ENCODE data around the gene TPRG1. TPM values are rescaled to one million over a fixed set of nuclear protein-coding genes. Genes with fewer than 3 reads are reported as not detected.

Gene TPRG1
- total RNA-seq, 1 donor: 0.45 TPM

- H3K4me3 ChIP-seq (ENCODE audit: low read depth, low read length): no peak overlapping the region
- no peak for TF ChIP-seq CTCF (IDR thresholded peaks at IDR 0.05; ENCODE audit: insufficient read depth, low read length)
- DNase-seq (ENCODE audit: low read depth): no peak
Measured at GRCh38 chr3:189353318-189353965, 181.7 kb downstream of the TPRG1 start.

GRCh38 chr3:189353988-189354889 lies 182.5 kb downstream of the TPRG1 start:
- no peak overlapping the region for H3K4me3 ChIP-seq (ENCODE audit: low read depth, low read length)
- no peak for TF ChIP-seq CTCF (IDR thresholded peaks at IDR 0.05; ENCODE audit: insufficient read depth, low read length)
- DNase-seq (ENCODE audit: low read depth): no peak

- no peak for DNase-seq (ENCODE audit: low read depth)
- H3K4me3 ChIP-seq (ENCODE audit: low read depth, low read length): no peak overlapping the region
- no peak for TF ChIP-seq CTCF (IDR thresholded peaks at IDR 0.05; ENCODE audit: insufficient read depth, low read length)
Measured at GRCh38 chr3:189355115-189355480, 183.3 kb downstream of the TPRG1 start.

- peak; percentile 82 for DNase-seq (ENCODE audit: low read depth)
- TF ChIP-seq CTCF (IDR thresholded peaks at IDR 0.05; ENCODE audit: insufficient read depth, low read length): no peak
Measured at GRCh38 chr3:189355481-189356201, 183.9 kb downstream of the TPRG1 start.

GRCh38 chr3:189360291-189360690 lies 188.5 kb downstream of the TPRG1 start:
- no peak for TF ChIP-seq CTCF (IDR thresholded peaks at IDR 0.05; ENCODE audit: insufficient read depth, low read length)
- H3K4me3 ChIP-seq (ENCODE audit: low read depth, low read length): no peak overlapping the region
- DNase-seq (ENCODE audit: low read depth): peak; percentile 51

More at GRCh38 chr3:189355481-189356201, 183.9 kb downstream of the TPRG1 start:
- no peak overlapping the region for H3K4me3 ChIP-seq (ENCODE audit: low read depth, low read length)

GRCh38 chr3:189361103-189361835 lies 189.5 kb downstream of the TPRG1 start:
- peak; percentile 57 for DNase-seq (ENCODE audit: low read depth)
- H3K4me3 ChIP-seq (ENCODE audit: low read depth, low read length): no peak overlapping the region
- TF ChIP-seq CTCF (IDR thresholded peaks at IDR 0.05; ENCODE audit: insufficient read depth, low read length): no peak
